Natural killer cell (primary cell): ENCODE measurements around the gene ENTREP1. TPM values are rescaled to one million over a fixed set of nuclear protein-coding genes. Genes with fewer than 3 reads are reported as not detected.

Experiments used
- ATAC-seq, 3 donors: fragments of 150-1000 bp in 2 of 3; fragments of 200-7000 bp in 1 of 3; cut with Tn5 transposase; 1 replicate in 1 of 3; 2 replicates in 2 of 3; pipeline ENCODE4 v1.10.0; 2021; ENCODE audit warnings: mild to moderate bottlenecking in 2 of 3, moderate library complexity in 2 of 3
- DNase-seq, 2 donors: peaks; one replicate each; pipeline versions ENCODE4 v3.0.0 to v3.0.0-alpha.2; 2013 to 2021; ENCODE audit warnings: mixed read lengths in 1 of 2
- H3K27ac ChIP-seq: one replicate; pipeline ENCODE4 v1.5.1; 2013; ENCODE audit warnings: mild to moderate bottlenecking, low read length
- H3K27me3 ChIP-seq: one replicate; pipeline ENCODE4 v1.6.1; 2013; ENCODE audit warnings: low read length; ENCODE audit not compliant: control insufficient read depth, insufficient read depth
- H3K36me3 ChIP-seq: one replicate; pipeline ENCODE4 v1.6.1; 2013; ENCODE audit warnings: low read length; ENCODE audit not compliant: control insufficient read depth, insufficient read depth
- H3K4me1 ChIP-seq: one replicate; pipeline ENCODE4 v1.6.1; 2013; ENCODE audit warnings: low read length; ENCODE audit not compliant: control insufficient read depth, insufficient read depth
- H3K4me3 ChIP-seq: one replicate; pipeline ENCODE4 v1.5.1; 2013; ENCODE audit warnings: low read length
- H3K9me3 ChIP-seq: one replicate; pipeline ENCODE4 v1.6.1; 2013; ENCODE audit warnings: low read length; ENCODE audit not compliant: control insufficient read depth, insufficient read depth
- H3K27ac Mint-ChIP-seq, 2 donors: one replicate each; pipeline ENCODE4 v1.8.0; 2022; ENCODE audit warnings: mild to moderate bottlenecking in 2 of 2, mixed read lengths in 2 of 2, moderate library complexity in 1 of 2
- H3K27me3 Mint-ChIP-seq, 2 donors: one replicate each; pipeline ENCODE4 v1.8.0; 2022; ENCODE audit warnings: low read depth in 2 of 2, mixed read lengths in 2 of 2
- H3K36me3 Mint-ChIP-seq: one replicate; pipeline ENCODE4 v1.8.0; 2022; ENCODE audit warnings: mixed read lengths
- H3K4me1 Mint-ChIP-seq, 2 donors: one replicate each; pipeline ENCODE4 v1.8.0; 2022; ENCODE audit warnings: mixed read lengths in 2 of 2
- H3K4me3 Mint-ChIP-seq: one replicate; pipeline ENCODE4 v1.8.0; 2022; ENCODE audit warnings: mild to moderate bottlenecking, moderate library complexity, mixed read lengths
- H3K9me3 Mint-ChIP-seq, 2 donors: one replicate each; pipeline ENCODE4 v1.8.0; 2022; ENCODE audit warnings: mixed read lengths in 2 of 2
- CTCF ChIP-seq: fragments of 200-600 bp; IDR thresholded peaks from one replicate; pipeline ENCODE4 v1.8.0; 2022; ENCODE audit warnings: antibody characterized with exemption
- WGBS: methylation state at CpG from one replicate; pipeline ENCODE4 v1.1.7; 2013; ENCODE audit warnings: missing lambda C conversion rate; ENCODE audit not compliant: insufficient coverage; 5-methylcytosine and 5-hydroxymethylcytosine counted together
- intact Hi-C: fragments of 100-400 bp; cut with micrococcal nuclease; formaldehyde crosslinking; loops from one replicate; pipeline ENCODE4 v1.14.2; 2022
- total RNA-seq, 4 donors: library from RNA; stranded (reverse); fragments of 120-200 nt in 1 of 4; gene quantifications; one replicate each; pipeline versions ENCODE4 v1.2.3 to v1.2.4, GENCODE V29; 2013 to 2022

ENTREP1 gene
- total RNA-seq, 3 donors from 2014 or later (not counting 1 experiment from before 2014, with no cell fraction given): not detected

- Mint-ChIP-seq H3K4me1 (no peaks in the 10 kb centered on the region), H3K4me3 (no peak overlapping the region), H3K27me3 (no peaks in the 10 kb centered on the region), H3K9me3 (no peaks in the 10 kb centered on the region), H3K27ac (no peak overlapping the region), H3K36me3 (no peaks in the 10 kb centered on the region)
- no peak for TF ChIP-seq CTCF
- Histone ChIP-seq H3K4me1 (no peaks in the 10 kb centered on the region), H3K36me3 (no peaks in the 10 kb centered on the region), H3K9me3 (no peaks in the 10 kb centered on the region), H3K4me3 (no peak overlapping the region), H3K27ac (no peak overlapping the region), H3K27me3 (no peaks in the 10 kb centered on the region)
- whole genome bisulfite sequencing: 90% methylated on average over 4 of the region's 4 CpGs
- no peak for DNase-seq
- intact Hi-C loops: no loop called here
- no peak for ATAC-seq
Observed at GRCh38 chr9:69430206-69430605, 105.2 kb downstream of the ENTREP1 start.

GRCh38 chr9:69431203-69431602 is 106.2 kb downstream of the ENTREP1 start:
- Mint-ChIP-seq H3K27me3 (no peaks in the 10 kb centered on the region), H3K36me3 (no peaks in the 10 kb centered on the region), H3K4me1 (no peaks in the 10 kb centered on the region), H3K27ac (no peak overlapping the region), H3K9me3 (no peaks in the 10 kb centered on the region), H3K4me3 (no peak overlapping the region)
- Histone ChIP-seq H3K27ac (no peak overlapping the region), H3K4me1 (no peaks in the 10 kb centered on the region), H3K9me3 (no peaks in the 10 kb centered on the region), H3K36me3 (no peaks in the 10 kb centered on the region), H3K4me3 (no peak overlapping the region), H3K27me3 (no peaks in the 10 kb centered on the region)
- intact Hi-C loops: no loop called here
- 84% methylated on average over 13 of the region's 13 CpGs for WGBS
- DNase-seq (no peak), ATAC-seq (no peak)
- TF ChIP-seq CTCF: no peak

GRCh38 chr9:69431777-69432176 is 106.8 kb downstream of the ENTREP1 start:
- 100% methylated on average over 1 of the region's 1 CpG for WGBS
- Mint-ChIP-seq H3K27me3 (no peaks in the 10 kb centered on the region), H3K4me1 (no peaks in the 10 kb centered on the region), H3K27ac (no peak overlapping the region), H3K9me3 (no peaks in the 10 kb centered on the region), H3K36me3 (no peaks in the 10 kb centered on the region), H3K4me3 (no peak overlapping the region)
- Histone ChIP-seq H3K27ac (no peak overlapping the region), H3K27me3 (no peaks in the 10 kb centered on the region), H3K9me3 (no peaks in the 10 kb centered on the region), H3K4me1 (no peaks in the 10 kb centered on the region), H3K36me3 (no peaks in the 10 kb centered on the region), H3K4me3 (no peak overlapping the region)
- intact Hi-C loops: no loop called here
- ATAC-seq (no peak), DNase-seq (no peak)
- no peak for TF ChIP-seq CTCF

GRCh38 chr9:69432623-69433022 is 107.6 kb downstream of the ENTREP1 start:
- TF ChIP-seq CTCF: no peak
- no peaks in the 10 kb centered on the region for H3K27me3 Mint-ChIP-seq
- WGBS: 92% methylated on average over 11 of the region's 11 CpGs

More at GRCh38 chr9:69432623-69433022, 107.6 kb downstream of the ENTREP1 start:
- DNase-seq (no peak), ATAC-seq (no peak)
- Histone ChIP-seq H3K4me3 (no peak overlapping the region), H3K36me3 (no peaks in the 10 kb centered on the region), H3K27me3 (no peaks in the 10 kb centered on the region), H3K9me3 (no peaks in the 10 kb centered on the region), H3K4me1 (no peaks in the 10 kb centered on the region), H3K27ac (no peak overlapping the region)
- no peaks in the 10 kb centered on the region for H3K36me3 Mint-ChIP-seq
- intact Hi-C loops: no loop called here
- no peak overlapping the region for H3K4me3 Mint-ChIP-seq
- no peaks in the 10 kb centered on the region for H3K4me1 Mint-ChIP-seq
- H3K27ac Mint-ChIP-seq: no peak overlapping the region
- no peaks in the 10 kb centered on the region for H3K9me3 Mint-ChIP-seq
